Keratinocyte (primary cell): ENCODE data around the gene OXT.

Source experiments
- CTCF ChIP-seq, 3 experiments: IDR thresholded peaks in 1 of 3; conservative IDR thresholded peaks in 1 of 3; optimal IDR thresholded peaks in 1 of 3; 2 replicates in 2 of 3; 3 replicates in 1 of 3; pipeline versions ENCODE3 to v1.5.1; 2011; ENCODE audit warnings: low read length in 3 of 3, mild to moderate bottlenecking in 3 of 3, moderate library complexity in 2 of 3, control low read depth in 1 of 3, inconsistent platforms in 1 of 3; ENCODE audit not compliant: insufficient read depth in 2 of 3; ENCODE audit errors: extremely low read depth in 1 of 3
- EZH2 ChIP-seq: IDR thresholded peaks from one replicate; pipeline ENCODE4 v1.6.1; 2012; ENCODE audit warnings: inconsistent platforms, mild to moderate bottlenecking, low read length, moderate library complexity

GRCh38 chr20:3115190-3116107 is 44.0 kb downstream of the OXT start:
- TF ChIP-seq CTCF (optimal IDR thresholded peaks at IDR 0.05 in 1 of 3, IDR thresholded peaks at IDR 0.05 in 1 of 3, conservative IDR thresholded peaks at IDR 0.05 in 1 of 3; ENCODE audit: extremely low read depth in 1 of 3, insufficient read depth in 2 of 3, low read length in 3 of 3) (peak; percentile 53 to 83 (median 61)), EZH2 (no peak)
